ENCODE measurements around the gene ADAM10. TPM values are rescaled to one million over a fixed set of nuclear protein-coding genes. Genes with fewer than 3 reads are reported as not detected.

The ADAM10 gene
- total and polyA plus RNA-seq, 2 of the 8 experiments (the other 6 are each of a cell fraction or from before 2014, with no cell fraction given), result 46.5 to 163 TPM

DNA sequence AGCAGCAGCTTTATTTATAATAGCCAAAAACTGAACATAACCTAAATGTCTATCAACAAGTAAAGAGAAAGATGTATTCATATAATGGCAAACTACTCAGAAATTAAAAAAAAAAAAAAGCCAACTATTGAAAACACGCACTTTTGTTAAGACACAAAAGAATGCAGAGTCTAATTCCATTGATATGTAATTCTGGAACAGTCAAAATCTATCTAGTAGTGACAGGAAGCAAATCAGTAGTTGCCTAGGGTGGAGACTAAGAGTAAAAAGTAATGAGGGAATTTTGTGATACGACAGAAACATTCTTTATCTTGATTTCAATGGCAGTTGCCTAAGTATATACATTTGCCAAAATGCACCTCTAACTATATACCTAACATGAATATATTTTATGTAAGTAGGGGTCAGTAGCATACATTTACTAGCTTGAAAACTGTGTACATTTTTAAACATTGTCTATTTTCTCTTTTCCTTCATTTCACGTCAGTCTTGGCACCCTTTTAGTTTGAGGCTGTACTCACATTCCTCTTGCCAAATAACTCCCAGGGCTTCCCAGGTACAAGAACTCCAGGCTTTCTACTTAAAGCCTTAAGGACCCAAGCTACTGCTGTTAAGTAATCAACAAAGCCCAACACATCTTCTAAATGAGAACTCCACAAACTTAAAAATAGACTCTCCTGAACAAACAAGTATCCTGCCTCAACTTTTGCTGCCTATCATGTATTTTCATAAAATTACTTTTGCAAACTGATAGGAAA lies 54.7 kb downstream of the ADAM10 start:
- FAIRE-seq (no peak), DNase-seq (ENCODE audit: low read depth in 1 of 2, low spot score in 2 of 2) (no peak)
- H4K20me1 ChIP-seq (replicated peaks in 1 of 2; ENCODE audit: control insufficient read depth in 1 of 2, insufficient read depth in 2 of 2, low read length in 2 of 2), result peaks cover 0 to 12% of the 10 kb centered on the region in 2 experiments
- H3K9ac ChIP-seq (replicated peaks in 1 of 4; ENCODE audit: extremely low read depth in 1 of 4, low read depth in 3 of 4, low read length in 3 of 4), result no peak overlapping the region
- no peak overlapping the region for H3K14ac ChIP-seq (ENCODE audit: insufficient read length)
- H3K56ac ChIP-seq (replicated peaks; ENCODE audit: insufficient read length, low read depth, low read length), result no peak overlapping the region
- no peak overlapping the region for H3K18ac ChIP-seq (ENCODE audit: extremely low read depth, low read length)
- H2AFZ ChIP-seq (ENCODE audit: low read length), result no peak overlapping the region
- no peak overlapping the region for H2BK12ac ChIP-seq (ENCODE audit: low read depth, low read length)
- 71% methylated on average over 3 of the region's 3 CpGs; no CpG with 5 or more reads in 1 of the 2 experiments for WGBS, 2 experiments (ENCODE audit: extremely low coverage in 1 of 2, insufficient coverage in 1 of 2, insufficient read length in 1 of 2, insufficient replicate concordance in 2 of 2, low coverage in 1 of 2, low lambda C conversion rate in 2 of 2, missing lambda C conversion rate in 1 of 2)
- H3K79me2 ChIP-seq (ENCODE audit: control insufficient read depth in 1 of 2, insufficient read depth in 2 of 2, low read length in 2 of 2), result peaks cover 16 to 96% of the 10 kb centered on the region in 2 experiments
- H2BK120ac ChIP-seq (replicated peaks; ENCODE audit: low read depth, low read length), result no peak overlapping the region
- peaks cover 7% of the 10 kb centered on the region; the same call in 1 of the 2 replicates for H3K79me1 ChIP-seq (ENCODE audit: low read depth, low read length)
- no peak overlapping the region for H4K8ac ChIP-seq (ENCODE audit: extremely low read depth, insufficient read depth, low read length)
- ChIA-PET POLR2A (ENCODE audit: partially characterized antibody) (interaction anchor here (0.7 kb wide), 1 partner anchor 311 kb away, joined by 3 read pairs; no protein-coding TSS in a partner anchor), CTCF (ENCODE audit: partially characterized antibody) (interaction anchor here (1.0 kb wide), 1 partner anchor 8 kb away, joined by 3 read pairs; no protein-coding TSS in a partner anchor)
- H3K27ac ChIP-seq (ENCODE audit: low read depth, low read length), result no peak overlapping the region
- no peak overlapping the region for H4K91ac ChIP-seq (replicated peaks; ENCODE audit: insufficient read length, low read length)
- no peak overlapping the region for H3K4ac ChIP-seq (replicated peaks; ENCODE audit: insufficient read length, low read depth, low read length)
- no peak overlapping the region for H3K4me2 ChIP-seq (ENCODE audit: insufficient read depth in 1 of 2, low read depth in 2 of 2, low read length in 2 of 2)
- no peak overlapping the region for H3K23ac ChIP-seq (ENCODE audit: insufficient read length)
- H3K9me3 ChIP-seq (ENCODE audit: insufficient read depth in 2 of 2, low read depth in 1 of 2, low read length in 1 of 2), result no peaks in the 10 kb centered on the region
- peaks cover 0 to 12% (median 1%) of the 10 kb centered on the region in 4 experiments; a peak in 5 of 7 replicates for H3K4me1 ChIP-seq (replicated peaks in 1 of 4; ENCODE audit: control insufficient read depth in 3 of 4, insufficient read depth in 4 of 4, low read length in 3 of 4)
- peaks cover 0 to 4% (median 2%) of the 10 kb centered on the region in 4 experiments; a peak in 2 of 8 replicates for H3K36me3 ChIP-seq (ENCODE audit: control insufficient read depth in 2 of 4, insufficient read depth in 4 of 4, low read length in 3 of 4)
- no peak overlapping the region for H2BK15ac ChIP-seq (ENCODE audit: low read length)
- H2BK20ac ChIP-seq (ENCODE audit: low read length), result no peak overlapping the region
- no peak overlapping the region for H4K5ac ChIP-seq (ENCODE audit: insufficient read length, low read depth, low read length)
- no peaks in the 10 kb centered on the region for H3K23me2 ChIP-seq (ENCODE audit: low read depth, low read length)
- no peaks in the 10 kb centered on the region; a peak in 1 of 7 replicates for H3K27me3 ChIP-seq (replicated peaks in 1 of 4; ENCODE audit: control insufficient read depth in 3 of 4, extremely low read depth in 1 of 4, insufficient read depth in 3 of 4, low read length in 3 of 4)
- no peak overlapping the region for H3K4me3 ChIP-seq (ENCODE audit: extremely low read depth in 1 of 4, insufficient read depth in 2 of 4, low read depth in 3 of 4, low read length in 4 of 4)
- no peak overlapping the region for H2AK5ac ChIP-seq (ENCODE audit: low read depth, low read length)
- H2BK5ac ChIP-seq (ENCODE audit: low read depth, low read length), result no peak overlapping the region
- TF ChIP-seq HDAC2 (IDR thresholded peaks at IDR 0.05; ENCODE audit: borderline replicate concordance in 1 of 2, low read depth in 2 of 2, low read length in 2 of 2) (no peak), TAF1 (IDR thresholded peaks at IDR 0.05; ENCODE audit: low read depth, low read length) (no peak), GTF2F1 (IDR thresholded peaks at IDR 0.05; ENCODE audit: borderline replicate concordance, low read depth, low read length) (no peak), JUN (IDR thresholded peaks at IDR 0.05; ENCODE audit: low read depth, low read length) (no peak), YY1 (IDR thresholded peaks at IDR 0.05; ENCODE audit: low read depth, low read length) (no peak), POU5F1 (IDR thresholded peaks at IDR 0.05; ENCODE audit: low read depth, low read length) (no peak), RAD21 (IDR thresholded peaks at IDR 0.05 in 1 of 2, conservative IDR thresholded peaks at IDR 0.05 in 1 of 2; ENCODE audit: low read depth in 2 of 2, low read length in 2 of 2) (no peak), CHD2 (IDR thresholded peaks at IDR 0.05; ENCODE audit: low read length) (no peak), RNF2 (IDR thresholded peaks at IDR 0.05; ENCODE audit: borderline replicate concordance, low read depth, low read length, missing control alignments, poor library complexity, severe bottlenecking) (no peak), SIN3A (conservative IDR thresholded peaks at IDR 0.05 in 1 of 2, IDR thresholded peaks at IDR 0.05 in 1 of 2; ENCODE audit: low read depth in 1 of 2, low read length in 2 of 2) (no peak), TCF12 (IDR thresholded peaks at IDR 0.05; ENCODE audit: low read depth, low read length) (no peak)

Measured in H1 (cell line).